ENCODE results near the gene OGFOD3.
"Not testable (repeated sequence)": the region's sequence is repeated elsewhere in the genome, so short reads cannot be mapped to it uniquely, and the experiment has no call there.

The OGFOD3 gene

GRCh38 chr17:82386881-82387704 is 31.3 kb downstream of the OGFOD3 start:
- DNase-seq (ENCODE audit: low spot score), result no peak

GRCh38 chr17:82386255-82386831 is 32.0 kb downstream of the OGFOD3 start:
- no peak for DNase-seq (ENCODE audit: low spot score)

GRCh38 chr17:82385559-82386254 is 32.7 kb downstream of the OGFOD3 start:
- DNase-seq (ENCODE audit: low spot score), result no peak

GRCh38 chr17:82384730-82385481 is 33.5 kb downstream of the OGFOD3 start:
- no peak for DNase-seq (ENCODE audit: low spot score)

- no peak for DNase-seq (ENCODE audit: low spot score)
These were observed 34.2 kb downstream of the OGFOD3 start for GRCh38 chr17:82384051-82384729.

GRCh38 chr17:82383411-82383810 is 35.0 kb downstream of the OGFOD3 start:
- DNase-seq (ENCODE audit: low spot score), result no peak

- no peak for DNase-seq (ENCODE audit: low spot score)
These were observed 35.5 kb downstream of the OGFOD3 start for GRCh38 chr17:82382933-82383255.

- not testable (repeated sequence) for DNase-seq (ENCODE audit: low spot score)
These were observed 36.0 kb downstream of the OGFOD3 start for GRCh38 chr17:82382220-82382932.

GRCh38 chr17:82381703-82382009 is 36.7 kb downstream of the OGFOD3 start:
- not testable (repeated sequence) for DNase-seq (ENCODE audit: low spot score)

- DNase-seq (ENCODE audit: low spot score), result no peak
These were observed 37.3 kb downstream of the OGFOD3 start for GRCh38 chr17:82380860-82381702.

GRCh38 chr17:82378741-82379021 is 39.7 kb downstream of the OGFOD3 start:
- no peak for DNase-seq (ENCODE audit: low spot score)

GRCh38 chr17:82377924-82378740 is 40.3 kb downstream of the OGFOD3 start:
- no peak for DNase-seq (ENCODE audit: low spot score)

- not testable (repeated sequence) for DNase-seq (ENCODE audit: low spot score)
These were observed 41.1 kb downstream of the OGFOD3 start for GRCh38 chr17:82377294-82377693.

GRCh38 chr17:82376042-82376730 is 42.2 kb downstream of the OGFOD3 start:
- DNase-seq (ENCODE audit: low spot score), result no peak

GRCh38 chr17:82375359-82376041 is 42.9 kb downstream of the OGFOD3 start:
- no peak for DNase-seq (ENCODE audit: low spot score)

GRCh38 chr17:82374626-82375331 is 43.6 kb downstream of the OGFOD3 start:
- no peak for DNase-seq (ENCODE audit: low spot score)

GRCh38 chr17:82373731-82374625 is 44.4 kb downstream of the OGFOD3 start:
- no peak for DNase-seq (ENCODE audit: low spot score)

Measured in globus pallidus (tissue), 1 donor.